Measurements from ENCODE around the gene CNTNAP2. TPM values are rescaled to one million over a fixed set of nuclear protein-coding genes. Genes with fewer than 3 reads are reported as not detected.
A peak's percentile ranks its signal among the peaks of the same experiment; 100 is the strongest.

CNTNAP2 gene
- total and polyA plus RNA-seq, 4 donors, result 41.3 to 127 (median 67.8) TPM

GRCh38 chr7:148395990-148396716 is 2279.6 kb downstream of the CNTNAP2 start:
- Histone ChIP-seq H3K9me3 (ENCODE audit: control insufficient read depth, insufficient read depth, low read length) (no peaks in the 10 kb centered on the region), H3K4me1 (ENCODE audit: control insufficient read depth, insufficient read depth, low read length) (peaks cover 20% of the 10 kb centered on the region), H3K27me3 (ENCODE audit: control insufficient read depth, insufficient read depth, low read length) (no peaks in the 10 kb centered on the region), H3K27ac (ENCODE audit: low read depth, low read length) (peak overlapping the region; percentile 33), H3K36me3 (ENCODE audit: control insufficient read depth, insufficient read depth, low read length) (no peaks in the 10 kb centered on the region), H3K4me3 (ENCODE audit: low read depth, low read length) (no peak overlapping the region)
- WGBS (ENCODE audit: insufficient coverage), result 15% methylated on average over 12 of the region's 12 CpGs
- peak; percentile 48 to 96 (median 56) for DNase-seq (ENCODE audit: low read depth in 4 of 6, low spot score in 6 of 6)

DNA sequence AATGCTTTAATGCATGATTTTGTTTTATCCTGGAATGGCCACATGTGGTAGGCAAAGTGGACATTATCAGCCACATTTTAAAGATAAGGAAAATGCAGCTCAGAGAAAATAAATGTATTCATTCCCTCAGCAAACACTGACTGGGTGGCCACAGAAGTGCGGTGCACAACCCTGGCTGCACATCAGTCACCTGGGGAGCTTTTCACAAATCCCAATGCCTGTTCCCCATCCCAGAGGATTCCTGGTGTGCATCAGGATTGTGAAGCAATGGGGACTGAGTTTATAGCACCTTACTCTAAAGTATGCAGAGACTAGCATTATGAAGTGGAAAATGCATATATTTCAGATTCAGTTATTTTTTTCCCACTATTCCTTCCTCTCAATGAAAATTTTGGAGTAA is 2280.5 kb downstream of the CNTNAP2 start:
- peak in 1 of 6 donors; percentile 24 for DNase-seq (ENCODE audit: low read depth in 4 of 6, low spot score in 6 of 6)

GRCh38 chr7:148397551-148397950 is 2280.9 kb downstream of the CNTNAP2 start:
- H3K36me3 ChIP-seq (ENCODE audit: control insufficient read depth, insufficient read depth, low read length), result no peaks in the 10 kb centered on the region
- no CpG with 5 or more reads among the region's 4 CpGs for WGBS (ENCODE audit: insufficient coverage)
- H3K27ac ChIP-seq (ENCODE audit: low read depth, low read length), result no peak overlapping the region
- DNase-seq (ENCODE audit: low read depth in 4 of 6, low spot score in 6 of 6), result peak in 2 of 6 donors; percentile 62 to 74
- no peak overlapping the region for H3K4me3 ChIP-seq (ENCODE audit: low read depth, low read length)
- no peaks in the 10 kb centered on the region for H3K9me3 ChIP-seq (ENCODE audit: control insufficient read depth, insufficient read depth, low read length)
- no peaks in the 10 kb centered on the region for H3K27me3 ChIP-seq (ENCODE audit: control insufficient read depth, insufficient read depth, low read length)
- H3K4me1 ChIP-seq (ENCODE audit: control insufficient read depth, insufficient read depth, low read length), result peaks cover 20% of the 10 kb centered on the region

More for the DNA sequence above, 2280.5 kb downstream of the CNTNAP2 start:
- WGBS (ENCODE audit: insufficient coverage), result no CpG with 5 or more reads among the region's 1 CpG
- no peak overlapping the region for H3K4me3 ChIP-seq (ENCODE audit: low read depth, low read length)
- no peaks in the 10 kb centered on the region for H3K27me3 ChIP-seq (ENCODE audit: control insufficient read depth, insufficient read depth, low read length)
- no peak overlapping the region for H3K27ac ChIP-seq (ENCODE audit: low read depth, low read length)
- no peaks in the 10 kb centered on the region for H3K36me3 ChIP-seq (ENCODE audit: control insufficient read depth, insufficient read depth, low read length)
- no peaks in the 10 kb centered on the region for H3K9me3 ChIP-seq (ENCODE audit: control insufficient read depth, insufficient read depth, low read length)
- H3K4me1 ChIP-seq (ENCODE audit: control insufficient read depth, insufficient read depth, low read length), result peaks cover 20% of the 10 kb centered on the region

GRCh38 chr7:148397985-148398384 is 2281.4 kb downstream of the CNTNAP2 start:
- H3K4me3 ChIP-seq (ENCODE audit: low read depth, low read length), result no peak overlapping the region
- WGBS (ENCODE audit: insufficient coverage), result no CpG with 5 or more reads among the region's 5 CpGs

GRCh38 chr7:148398844-148399365 is 2282.3 kb downstream of the CNTNAP2 start:
- no peaks in the 10 kb centered on the region for H3K27me3 ChIP-seq (ENCODE audit: control insufficient read depth, insufficient read depth, low read length)
- no peak overlapping the region for H3K27ac ChIP-seq (ENCODE audit: low read depth, low read length)
- H3K36me3 ChIP-seq (ENCODE audit: control insufficient read depth, insufficient read depth, low read length), result no peaks in the 10 kb centered on the region
- H3K4me3 ChIP-seq (ENCODE audit: low read depth, low read length), result no peak overlapping the region
- 95% methylated on average over 7 of the region's 7 CpGs for WGBS (ENCODE audit: insufficient coverage)
- H3K4me1 ChIP-seq (ENCODE audit: control insufficient read depth, insufficient read depth, low read length), result peaks cover 20% of the 10 kb centered on the region
- DNase-seq (ENCODE audit: low read depth in 4 of 6, low spot score in 6 of 6), result no peak
- no peaks in the 10 kb centered on the region for H3K9me3 ChIP-seq (ENCODE audit: control insufficient read depth, insufficient read depth, low read length)

More at GRCh38 chr7:148397985-148398384, 2281.4 kb downstream of the CNTNAP2 start:
- no peak overlapping the region for H3K27ac ChIP-seq (ENCODE audit: low read depth, low read length)
- DNase-seq (ENCODE audit: low read depth in 4 of 6, low spot score in 6 of 6), result no peak
- H3K27me3 ChIP-seq (ENCODE audit: control insufficient read depth, insufficient read depth, low read length), result no peaks in the 10 kb centered on the region
- no peaks in the 10 kb centered on the region for H3K9me3 ChIP-seq (ENCODE audit: control insufficient read depth, insufficient read depth, low read length)
- H3K4me1 ChIP-seq (ENCODE audit: control insufficient read depth, insufficient read depth, low read length), result peaks cover 20% of the 10 kb centered on the region
- no peaks in the 10 kb centered on the region for H3K36me3 ChIP-seq (ENCODE audit: control insufficient read depth, insufficient read depth, low read length)

DNA sequence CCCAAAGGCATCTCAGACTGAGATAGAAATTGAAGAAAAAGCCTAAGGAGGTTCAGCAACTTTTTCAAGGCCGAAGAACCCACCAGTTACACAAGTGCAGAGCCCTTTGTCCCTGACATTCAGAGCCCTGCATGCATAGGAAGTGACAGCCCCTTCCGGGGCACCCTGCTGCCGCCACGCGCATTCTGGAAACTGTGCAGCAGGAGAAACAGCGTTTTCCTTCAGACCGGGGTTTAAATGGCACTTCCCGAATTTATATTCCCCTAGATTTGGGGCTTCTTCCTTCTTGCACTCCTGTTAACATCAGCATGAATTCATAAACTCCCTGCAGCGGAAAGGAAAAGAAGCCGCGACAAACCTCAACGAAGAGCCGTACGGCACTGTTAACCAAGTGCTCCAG is 2283.5 kb downstream of the CNTNAP2 start:
- no peak overlapping the region for H3K4me3 ChIP-seq (ENCODE audit: low read depth, low read length)

DNA sequence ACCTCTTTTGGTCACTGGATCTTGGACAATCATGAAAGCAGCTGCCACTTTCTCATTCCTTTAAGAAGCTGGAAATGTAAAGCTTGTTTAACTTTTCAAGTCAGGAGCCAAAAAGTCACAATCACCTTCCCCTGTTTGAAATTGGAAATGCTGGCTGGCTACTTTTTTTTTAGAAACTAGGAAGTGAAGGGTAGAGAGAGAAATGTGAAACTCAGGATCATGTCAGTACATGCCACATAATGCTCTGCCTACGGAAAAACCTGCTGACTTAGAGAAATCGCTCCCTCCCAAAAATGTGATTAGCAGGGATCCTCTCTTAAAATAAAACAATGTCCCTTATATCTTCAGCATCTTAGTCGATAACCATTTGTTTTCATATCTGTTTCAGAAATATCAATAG is 2285.6 kb downstream of the CNTNAP2 start:
- H3K27me3 ChIP-seq (ENCODE audit: control insufficient read depth, insufficient read depth, low read length), result no peaks in the 10 kb centered on the region
- peaks cover 5% of the 10 kb centered on the region for H3K4me1 ChIP-seq (ENCODE audit: control insufficient read depth, insufficient read depth, low read length)
- H3K4me3 ChIP-seq (ENCODE audit: low read depth, low read length), result no peak overlapping the region
- DNase-seq (ENCODE audit: low read depth in 4 of 6, low spot score in 6 of 6), result peak in 1 of 6 donors; percentile 17
- no CpG with 5 or more reads among the region's 3 CpGs for WGBS (ENCODE audit: insufficient coverage)
- H3K36me3 ChIP-seq (ENCODE audit: control insufficient read depth, insufficient read depth, low read length), result no peaks in the 10 kb centered on the region
- no peaks in the 10 kb centered on the region for H3K9me3 ChIP-seq (ENCODE audit: control insufficient read depth, insufficient read depth, low read length)
- H3K27ac ChIP-seq (ENCODE audit: low read depth, low read length), result no peak overlapping the region

More for the DNA sequence above, 2283.5 kb downstream of the CNTNAP2 start:
- 63% methylated on average over 8 of the region's 14 CpGs for WGBS (ENCODE audit: insufficient coverage)
- peak in 1 of 6 donors; percentile 32 for DNase-seq (ENCODE audit: low read depth in 4 of 6, low spot score in 6 of 6)
- Histone ChIP-seq H3K27ac (ENCODE audit: low read depth, low read length) (no peak overlapping the region), H3K4me1 (ENCODE audit: control insufficient read depth, insufficient read depth, low read length) (peaks cover 17% of the 10 kb centered on the region), H3K36me3 (ENCODE audit: control insufficient read depth, insufficient read depth, low read length) (no peaks in the 10 kb centered on the region), H3K27me3 (ENCODE audit: control insufficient read depth, insufficient read depth, low read length) (no peaks in the 10 kb centered on the region), H3K9me3 (ENCODE audit: control insufficient read depth, insufficient read depth, low read length) (no peaks in the 10 kb centered on the region)

- H3K9me3 ChIP-seq (ENCODE audit: control insufficient read depth, insufficient read depth, low read length), result no peaks in the 10 kb centered on the region
- H3K27ac ChIP-seq (ENCODE audit: low read depth, low read length), result no peak overlapping the region
- no peaks in the 10 kb centered on the region for H3K36me3 ChIP-seq (ENCODE audit: control insufficient read depth, insufficient read depth, low read length)
- WGBS (ENCODE audit: insufficient coverage), result 50% methylated on average over 1 of the region's 6 CpGs
- no peak overlapping the region for H3K4me3 ChIP-seq (ENCODE audit: low read depth, low read length)
- H3K27me3 ChIP-seq (ENCODE audit: control insufficient read depth, insufficient read depth, low read length), result no peaks in the 10 kb centered on the region
- DNase-seq (ENCODE audit: low read depth in 4 of 6, low spot score in 6 of 6), result peak in 1 of 6 donors; percentile 55
- peaks cover 4% of the 10 kb centered on the region for H3K4me1 ChIP-seq (ENCODE audit: control insufficient read depth, insufficient read depth, low read length)
Measured at GRCh38 chr7:148403466-148403993, 2286.9 kb downstream of the CNTNAP2 start.

GRCh38 chr7:148408307-148408706 is 2291.7 kb downstream of the CNTNAP2 start:
- H3K27ac ChIP-seq (ENCODE audit: low read depth, low read length), result no peak overlapping the region

GRCh38 chr7:148410905-148411304 is 2294.3 kb downstream of the CNTNAP2 start:
- WGBS (ENCODE audit: insufficient coverage), result 83% methylated on average over 1 of the region's 7 CpGs
- H3K27me3 ChIP-seq (ENCODE audit: control insufficient read depth, insufficient read depth, low read length), result no peaks in the 10 kb centered on the region
- no peak overlapping the region for H3K27ac ChIP-seq (ENCODE audit: low read depth, low read length)
- no peaks in the 10 kb centered on the region for H3K36me3 ChIP-seq (ENCODE audit: control insufficient read depth, insufficient read depth, low read length)
- no peak for DNase-seq (ENCODE audit: low read depth in 4 of 6, low spot score in 6 of 6)
- no peaks in the 10 kb centered on the region for H3K9me3 ChIP-seq (ENCODE audit: control insufficient read depth, insufficient read depth, low read length)
- H3K4me1 ChIP-seq (ENCODE audit: control insufficient read depth, insufficient read depth, low read length), result no peaks in the 10 kb centered on the region
- H3K4me3 ChIP-seq (ENCODE audit: low read depth, low read length), result no peak overlapping the region

More at GRCh38 chr7:148408307-148408706, 2291.7 kb downstream of the CNTNAP2 start:
- Histone ChIP-seq H3K9me3 (ENCODE audit: control insufficient read depth, insufficient read depth, low read length) (no peaks in the 10 kb centered on the region), H3K4me1 (ENCODE audit: control insufficient read depth, insufficient read depth, low read length) (no peaks in the 10 kb centered on the region), H3K4me3 (ENCODE audit: low read depth, low read length) (no peak overlapping the region), H3K36me3 (ENCODE audit: control insufficient read depth, insufficient read depth, low read length) (no peaks in the 10 kb centered on the region), H3K27me3 (ENCODE audit: control insufficient read depth, insufficient read depth, low read length) (no peaks in the 10 kb centered on the region)
- DNase-seq (ENCODE audit: low read depth in 4 of 6, low spot score in 6 of 6), result no peak
- WGBS (ENCODE audit: insufficient coverage), result no CpG with 5 or more reads among the region's 2 CpGs
